ENCODE results near the gene CYB5A. TPM values are rescaled to one million over a fixed set of nuclear protein-coding genes. Genes with fewer than 3 reads are reported as not detected.

Gene CYB5A
- total and polyA plus RNA-seq, 9 of the 15 experiments (the other 6 are each of a cell fraction or from before 2014, with no cell fraction given): 11.9 to 22.6 (median 14.1) TPM

GRCh38 chr18:74291771-74292540 lies at the start of gene CYB5A (continued):
- TF ChIP-seq ZFP91 (CRISPR knock-in tag; IDR thresholded peaks at IDR 0.05) (no peak), RBM39 (optimal IDR thresholded peaks at IDR 0.05; ENCODE audit: low read depth, low read length) (no peak), ZNF444 (CRISPR knock-in tag; IDR thresholded peaks at IDR 0.05) (no peak), E2F5 (CRISPR knock-in tag; IDR thresholded peaks at IDR 0.05) (no peak), LCOR (CRISPR knock-in tag; IDR thresholded peaks at IDR 0.05) (no peak), TBP (optimal IDR thresholded peaks at IDR 0.05; ENCODE audit: low read depth, low read length) (no peak), ZC3H11A (IDR thresholded peaks at IDR 0.05; ENCODE audit: low read depth, low read length) (no peak), MBD2 (IDR thresholded peaks at IDR 0.05; ENCODE audit: borderline replicate concordance, low read depth) (0 out of 2 replicates have a peak, but pooled peaks have one; percentile 47), ZNF551 (CRISPR knock-in tag; IDR thresholded peaks at IDR 0.05) (no peak), ZNF764 (CRISPR knock-in tag; IDR thresholded peaks at IDR 0.05; ENCODE audit: low read depth) (no peak), ZBED1 (IDR thresholded peaks at IDR 0.05) (no peak), CBX8 (IDR thresholded peaks at IDR 0.05; ENCODE audit: borderline replicate concordance, extremely low read depth, low read depth, low read length, poor library complexity, severe bottlenecking) (no peak), MTA3 (IDR thresholded peaks at IDR 0.05; ENCODE audit: borderline replicate concordance) (no peak), ATF7 (IDR thresholded peaks at IDR 0.05) (0 out of 2 replicates have a peak, but pooled peaks have one; percentile 16), RBM15 (IDR thresholded peaks at IDR 0.05; ENCODE audit: insufficient read depth, low read length) (no peak), KAT7 (CRISPR knock-in tag; IDR thresholded peaks at IDR 0.05; ENCODE audit: borderline replicate concordance) (no peak), ZMIZ1 (IDR thresholded peaks at IDR 0.05; ENCODE audit: low read depth in 2 of 2, low read length in 2 of 2) (no peak), ZFP36 (IDR thresholded peaks at IDR 0.05; ENCODE audit: low read depth, low read length, partially characterized antibody) (no peak), ZBTB17 (CRISPR knock-in tag; IDR thresholded peaks at IDR 0.05) (no peak), RNF219 (CRISPR knock-in tag; IDR thresholded peaks at IDR 0.05) (no peak)
